Chondrocyte (in vitro differentiated cells): ENCODE results near the gene COPA. TPM values are rescaled to one million over a fixed set of nuclear protein-coding genes. Genes with fewer than 3 reads are reported as not detected.

Source experiments
- DNase-seq: peaks from one replicate; pipeline ENCODE4 v3.0.0; 2021; ENCODE audit warnings: mixed read lengths, low spot score
- H3K27ac Mint-ChIP-seq: one replicate; pipeline ENCODE4 v1.8.0; 2021; ENCODE audit warnings: mild to moderate bottlenecking, moderate library complexity, mixed read lengths; ENCODE audit not compliant: unreplicated experiment
- H3K27me3 Mint-ChIP-seq: 2 replicates; pipeline ENCODE4 v1.8.0; 2021; ENCODE audit warnings: low read depth, mixed read lengths
- H3K36me3 Mint-ChIP-seq: 2 replicates; pipeline ENCODE4 v1.8.0; 2021; ENCODE audit warnings: low read depth, mixed read lengths
- H3K4me1 Mint-ChIP-seq: 2 replicates; pipeline ENCODE4 v1.8.0; 2021; ENCODE audit warnings: low read depth, mild to moderate bottlenecking, mixed read lengths
- H3K4me3 Mint-ChIP-seq: one replicate; pipeline ENCODE4 v1.8.0; 2021; ENCODE audit warnings: mild to moderate bottlenecking, moderate library complexity, mixed read lengths; ENCODE audit not compliant: unreplicated experiment
- H3K9me3 Mint-ChIP-seq: 2 replicates; pipeline ENCODE4 v1.8.0; 2021; ENCODE audit warnings: low read depth, mixed read lengths
- total RNA-seq: library from RNA; stranded (reverse); gene quantifications from 3 replicates; pipeline ENCODE4 v1.2.1, GENCODE V29; 2021
- TF ChIP-seq, protein P1 (sequence below): fragments of 200-600 bp; sonication (generic); IDR thresholded peaks from 2 replicates; pipeline ENCODE4 v1.5.0; 2021; ENCODE audit warnings: antibody characterized with exemption, mild to moderate bottlenecking, moderate library complexity

COPA gene
- total RNA-seq, 1 donor from 2014 or later, result 239 TPM

DNA sequence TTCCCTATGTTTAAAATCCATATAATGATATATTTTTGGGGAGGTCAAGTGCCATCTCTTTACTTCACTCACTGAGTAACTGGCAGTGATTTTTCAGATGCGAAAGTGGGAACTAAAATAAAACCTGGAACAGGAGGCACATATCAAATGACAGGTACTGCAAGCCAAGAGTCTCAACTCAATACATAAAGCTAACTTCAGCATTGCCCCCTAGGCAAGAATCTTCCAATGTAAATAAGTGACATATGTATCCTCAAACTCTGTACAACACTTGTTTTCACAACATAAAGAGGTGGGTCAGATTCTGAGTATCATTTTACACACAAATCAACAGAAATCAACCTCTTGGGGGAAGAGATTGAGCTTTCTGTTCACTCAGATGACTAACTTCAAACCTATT is 98.8 kb downstream of the COPA start:
- Mint-ChIP-seq H3K4me3 (no peak overlapping the region), H3K9me3 (no peaks in the 10 kb centered on the region), H3K4me1 (peaks cover 37% of the 10 kb centered on the region), H3K27ac (peak overlapping the region; percentile 33), H3K36me3 (peaks cover 11% of the 10 kb centered on the region), H3K27me3 (no peaks in the 10 kb centered on the region)
- DNase-seq, result no peak
- TF ChIP-seq, protein P1, sequence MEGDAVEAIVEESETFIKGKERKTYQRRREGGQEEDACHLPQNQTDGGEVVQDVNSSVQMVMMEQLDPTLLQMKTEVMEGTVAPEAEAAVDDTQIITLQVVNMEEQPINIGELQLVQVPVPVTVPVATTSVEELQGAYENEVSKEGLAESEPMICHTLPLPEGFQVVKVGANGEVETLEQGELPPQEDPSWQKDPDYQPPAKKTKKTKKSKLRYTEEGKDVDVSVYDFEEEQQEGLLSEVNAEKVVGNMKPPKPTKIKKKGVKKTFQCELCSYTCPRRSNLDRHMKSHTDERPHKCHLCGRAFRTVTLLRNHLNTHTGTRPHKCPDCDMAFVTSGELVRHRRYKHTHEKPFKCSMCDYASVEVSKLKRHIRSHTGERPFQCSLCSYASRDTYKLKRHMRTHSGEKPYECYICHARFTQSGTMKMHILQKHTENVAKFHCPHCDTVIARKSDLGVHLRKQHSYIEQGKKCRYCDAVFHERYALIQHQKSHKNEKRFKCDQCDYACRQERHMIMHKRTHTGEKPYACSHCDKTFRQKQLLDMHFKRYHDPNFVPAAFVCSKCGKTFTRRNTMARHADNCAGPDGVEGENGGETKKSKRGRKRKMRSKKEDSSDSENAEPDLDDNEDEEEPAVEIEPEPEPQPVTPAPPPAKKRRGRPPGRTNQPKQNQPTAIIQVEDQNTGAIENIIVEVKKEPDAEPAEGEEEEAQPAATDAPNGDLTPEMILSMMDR, result no peak

DNA sequence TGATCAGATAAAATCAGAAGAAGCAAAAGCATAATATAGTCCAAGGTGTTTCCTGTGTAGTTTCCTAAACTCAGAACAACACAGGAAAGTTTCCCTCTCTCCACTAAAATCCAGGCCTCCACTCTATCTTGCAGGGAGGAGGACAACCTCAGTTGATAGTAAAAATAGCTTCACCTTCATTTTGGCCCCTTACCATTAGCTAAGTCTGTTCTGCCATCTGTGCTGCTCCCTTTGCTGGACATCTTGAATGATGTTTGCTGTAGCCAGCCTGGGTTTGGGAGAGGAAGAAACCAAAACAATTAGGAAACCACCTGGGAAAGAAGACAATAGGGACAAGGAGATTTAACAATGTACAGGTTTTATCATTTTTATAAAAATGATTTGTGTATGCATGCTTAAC is 99.3 kb downstream of the COPA start:
- no peaks in the 10 kb centered on the region for H3K27me3 Mint-ChIP-seq
- H3K27ac Mint-ChIP-seq, result no peak overlapping the region
- no peak for DNase-seq
- H3K9me3 Mint-ChIP-seq, result no peaks in the 10 kb centered on the region
- TF ChIP-seq, protein P1, result no peak
- H3K36me3 Mint-ChIP-seq, result peaks cover 13% of the 10 kb centered on the region
- H3K4me1 Mint-ChIP-seq, result peaks cover 37% of the 10 kb centered on the region
- no peak overlapping the region for H3K4me3 Mint-ChIP-seq

DNA sequence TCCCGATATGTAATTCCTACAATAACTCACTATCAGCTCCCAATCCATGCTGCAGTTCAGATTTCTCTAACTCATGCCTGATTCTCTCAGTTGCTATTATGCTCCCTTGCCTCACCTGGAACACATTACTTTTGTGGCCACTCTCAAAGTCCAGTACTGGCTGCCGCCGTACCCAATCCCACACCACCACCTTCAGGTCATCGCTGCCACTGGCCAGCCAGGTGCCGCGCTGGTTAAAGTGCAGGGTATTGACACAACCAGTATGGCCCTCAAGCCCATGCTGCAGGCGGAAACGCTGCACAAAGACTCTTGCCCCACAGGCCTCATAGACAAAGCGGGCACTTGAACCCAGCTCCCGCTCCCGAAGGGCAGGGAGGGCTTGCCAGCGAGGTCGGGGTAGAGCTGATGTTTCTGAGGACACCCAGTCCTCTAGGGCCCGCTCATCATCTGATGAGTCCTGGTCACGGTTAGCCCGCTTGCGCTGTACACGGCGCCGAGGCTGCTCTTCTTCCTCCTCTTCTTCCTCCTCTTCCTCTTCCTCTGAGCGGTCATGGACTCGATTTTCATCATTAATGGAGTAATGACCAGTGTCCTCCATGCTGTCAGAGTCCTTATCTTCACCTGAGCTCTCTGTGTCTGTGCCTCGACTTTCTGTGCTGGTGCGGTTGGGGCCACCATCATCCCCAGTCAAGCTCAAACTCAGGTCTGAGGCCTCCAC is 103.3 kb downstream of the COPA start:
- Mint-ChIP-seq H3K9me3 (no peaks in the 10 kb centered on the region), H3K36me3 (peaks cover 25% of the 10 kb centered on the region), H3K27me3 (no peaks in the 10 kb centered on the region), H3K4me3 (no peak overlapping the region), H3K27ac (no peak overlapping the region), H3K4me1 (peaks cover 12% of the 10 kb centered on the region)
- TF ChIP-seq, protein P1, result no peak
- no peak for DNase-seq

Other genes with a start within 250 kb of the COPA start
- 19.5 to 27.3 TPM (median 25.3 TPM) in 3 replicates for gene IGSF8, start 244.6 kb downstream of the COPA start, total RNA-seq
- gene ATP1A2, start 227.5 kb downstream of the COPA start, total RNA-seq, result 1.3 to 3.9 TPM (median 2.9 TPM) in 3 replicates
- not detected in 3 replicates for gene ATP1A4, start 191.6 kb downstream of the COPA start, total RNA-seq
- 0.23 to 0.25 TPM in 2 of 3 replicates, not detected in the other for gene CASQ1, start 152.7 kb downstream of the COPA start, total RNA-seq
- 166 to 335 TPM (median 325 TPM) in 3 replicates for gene PEA15, start 137.9 kb downstream of the COPA start, total RNA-seq
- 88.4 to 130 TPM (median 93.7 TPM) in 3 replicates for gene DCAF8, start 80.7 kb downstream of the COPA start, total RNA-seq
- 40.9 to 52.9 TPM (median 43.8 TPM) in 3 replicates for gene PEX19, start 58.1 kb downstream of the COPA start, total RNA-seq
- gene NCSTN, start 133 bp upstream of the COPA start, total RNA-seq, result 94.6 to 112 TPM (median 107 TPM) in 3 replicates
- gene NHLH1, start 23.8 kb upstream of the COPA start, total RNA-seq, result 0.17 to 0.18 TPM in 2 of 3 replicates, not detected in the other
- gene VANGL2, start 57.3 kb upstream of the COPA start, total RNA-seq, result 8.0 to 12.0 TPM (median 11.3 TPM) in 3 replicates
- not detected in 3 replicates for gene SLAMF6, start 180.0 kb upstream of the COPA start, total RNA-seq
- gene CD84, start 236.2 kb upstream of the COPA start, total RNA-seq, result not detected in 3 replicates